NCI-H1105 (cell line): ENCODE data around the gene TMEM14A.
A peak's percentile ranks its signal among the peaks of the same experiment; 100 is the strongest.
"Not testable (repeated sequence)": the region's sequence is repeated elsewhere in the genome, so short reads cannot be mapped to it uniquely, and the experiment has no call there.

Experiments used
- DNase-seq: peaks from one replicate; lab custom pipeline; 2025; lab: John Stamatoyannopoulos, UW

TMEM14A gene

DNA sequence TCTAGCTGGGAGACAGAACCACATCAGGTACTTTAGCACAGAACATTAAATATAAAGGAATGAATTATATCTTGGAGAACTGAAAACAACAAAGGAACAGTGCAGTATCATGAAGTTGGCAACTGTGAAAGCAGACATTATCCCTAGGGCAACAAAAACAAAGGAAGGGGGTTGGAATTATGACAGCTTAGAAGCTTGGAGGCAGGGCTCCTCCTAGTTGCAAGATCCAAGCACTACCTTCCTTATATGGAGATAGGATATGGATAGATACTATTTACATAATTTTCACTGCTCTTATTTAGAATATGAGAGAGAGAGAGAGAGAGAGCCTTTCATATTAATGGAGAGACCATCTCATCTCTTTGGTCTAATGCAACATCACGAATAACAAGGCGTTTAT is 27.0 kb downstream of the TMEM14A start:
- peak; percentile 1 for DNase-seq

DNA sequence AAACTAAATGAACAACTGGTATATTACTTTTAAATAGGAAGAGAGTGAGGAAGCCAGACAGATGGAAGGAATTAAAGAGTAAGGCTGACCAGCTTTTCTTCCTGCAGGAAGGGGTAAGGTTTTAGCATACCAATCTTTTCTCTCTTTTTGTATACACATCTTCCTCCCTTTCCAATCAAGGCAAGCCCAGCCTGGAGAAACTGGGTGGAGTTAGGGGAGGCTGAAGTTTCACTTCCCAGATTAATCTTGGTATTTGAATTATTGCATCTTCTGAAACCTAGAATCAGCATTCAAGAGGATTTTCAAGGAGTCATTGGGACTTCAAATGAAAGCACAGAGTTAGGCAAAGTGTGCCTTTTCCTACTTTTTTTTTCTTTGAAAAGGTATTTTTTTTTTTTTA is 33.1 kb downstream of the TMEM14A start:
- DNase-seq: no peak

DNA sequence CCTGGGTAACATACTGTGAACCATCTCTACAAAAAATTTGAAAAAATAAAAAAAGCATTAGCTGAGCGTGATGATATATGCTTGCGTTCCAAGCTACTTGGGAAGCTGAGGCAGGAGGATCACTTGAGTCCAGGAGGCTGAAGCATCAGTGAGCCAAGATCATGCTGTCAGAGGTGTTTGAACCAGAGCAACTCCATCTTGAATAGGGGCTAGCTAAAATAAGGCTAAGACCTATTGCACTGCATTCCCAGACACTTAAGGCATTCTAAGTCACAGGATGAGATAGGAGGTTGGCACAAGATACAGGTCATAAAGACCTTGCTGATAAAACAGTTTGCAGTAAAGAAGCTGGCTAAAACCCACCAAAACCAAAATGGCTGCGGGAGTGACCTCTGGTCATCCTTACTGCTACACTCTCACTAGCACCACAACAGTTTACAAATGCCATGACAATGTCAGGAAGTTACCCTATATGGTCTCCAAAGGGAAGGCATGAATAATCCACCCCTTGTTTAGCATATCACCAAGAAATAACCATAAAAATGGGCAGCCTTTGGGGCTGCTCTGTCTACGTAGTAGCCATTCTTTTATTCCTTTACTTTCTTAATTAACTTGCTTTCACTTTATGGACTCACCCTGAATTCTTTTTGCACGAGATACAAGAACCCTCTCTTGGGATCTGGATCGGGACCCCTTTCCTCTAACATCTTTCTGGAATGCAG is 34.0 kb downstream of the TMEM14A start:
- DNase-seq: not testable (repeated sequence)

DNA sequence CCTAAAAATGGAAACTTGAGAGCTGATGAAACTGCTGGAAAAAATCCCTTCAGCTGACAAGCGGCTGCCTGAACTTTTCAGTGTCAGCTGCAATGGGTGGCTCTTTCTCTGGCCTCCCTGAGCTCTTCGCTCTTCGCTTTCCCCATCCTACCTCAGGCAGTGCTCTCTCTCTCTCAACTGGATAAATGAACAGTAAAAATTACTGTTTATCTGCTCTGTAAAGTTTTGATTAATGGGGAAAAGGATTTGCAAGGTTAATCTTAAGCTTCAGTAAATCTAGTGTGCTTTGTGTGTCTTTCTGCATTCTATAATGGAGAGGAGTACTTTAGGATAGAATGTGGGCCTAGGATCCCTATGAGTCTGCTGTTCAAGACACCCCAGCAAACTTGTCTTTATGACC is 35.1 kb downstream of the TMEM14A start:
- no peak for DNase-seq

DNA sequence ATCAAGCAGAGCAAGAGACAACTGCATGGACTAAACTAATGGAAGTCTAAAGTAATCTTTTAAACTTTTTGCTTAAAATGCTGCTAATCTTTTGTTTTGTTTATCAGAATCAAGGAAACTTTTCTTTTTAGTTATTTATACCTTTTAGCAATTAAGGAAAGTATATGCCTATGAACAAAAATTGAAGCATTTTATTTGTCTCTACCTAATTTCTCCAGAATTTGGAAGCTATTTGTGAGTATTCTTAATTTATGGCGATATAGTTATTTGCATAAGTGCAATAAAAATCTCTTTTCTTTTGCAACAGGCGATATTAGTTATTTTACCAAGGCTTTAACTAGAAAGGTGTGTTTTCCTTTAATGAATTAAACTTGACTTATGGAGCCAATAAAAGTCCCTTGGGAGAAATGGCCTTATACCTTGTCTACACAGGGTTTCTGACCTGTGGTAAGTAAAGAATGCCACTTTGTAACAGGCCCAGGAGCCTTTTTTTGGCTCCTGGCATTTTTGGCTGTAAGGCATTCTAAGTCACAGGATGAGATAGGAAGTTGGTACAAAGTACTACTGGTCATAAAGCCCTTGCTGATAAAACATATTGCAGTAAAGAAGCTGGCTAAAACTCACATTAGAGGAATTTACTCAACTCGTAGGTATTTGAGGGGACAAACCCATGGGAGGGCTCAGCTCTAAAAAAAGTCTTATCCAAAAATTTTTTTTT is 37.2 kb downstream of the TMEM14A start:
- no peak for DNase-seq

DNA sequence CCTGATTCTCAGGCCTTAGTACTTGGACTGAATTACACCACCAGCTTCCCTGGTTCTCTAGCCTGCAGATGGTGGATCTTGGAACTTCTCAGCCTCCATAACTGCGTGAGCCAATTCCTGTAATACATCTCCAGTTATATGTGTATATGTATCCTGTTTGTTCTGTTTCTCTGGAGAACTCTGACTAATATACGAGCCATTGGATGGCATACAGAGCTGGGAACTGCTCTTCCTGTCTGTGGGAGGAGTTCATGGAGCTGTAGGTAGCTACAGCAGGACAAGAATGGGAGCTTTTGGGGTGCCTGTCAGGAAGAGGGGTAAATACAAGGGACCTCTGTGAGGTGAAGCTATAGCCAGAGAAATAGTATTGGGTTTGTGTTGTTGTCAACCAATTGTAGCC is 41.2 kb downstream of the TMEM14A start:
- DNase-seq: no peak

DNA sequence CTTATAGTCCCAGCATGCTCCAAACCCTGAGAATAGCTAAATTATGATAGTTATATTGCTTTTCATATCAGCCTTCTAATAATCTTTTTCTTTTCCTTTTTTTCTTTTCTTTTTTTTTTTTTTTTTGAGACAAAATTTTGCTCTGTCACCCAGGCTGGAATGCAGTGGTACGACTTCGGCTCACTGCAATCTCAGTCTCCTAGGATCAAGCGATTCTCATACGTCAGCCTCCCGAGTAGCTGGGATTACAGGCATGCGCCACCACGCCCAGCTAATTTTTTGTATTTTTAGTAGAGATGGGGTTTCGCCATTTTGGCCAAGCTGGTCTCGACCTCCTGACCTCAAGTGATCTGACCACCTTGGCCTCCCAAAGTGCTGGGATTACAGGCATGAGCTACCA is 43.8 kb downstream of the TMEM14A start:
- DNase-seq: not testable (repeated sequence)

DNA sequence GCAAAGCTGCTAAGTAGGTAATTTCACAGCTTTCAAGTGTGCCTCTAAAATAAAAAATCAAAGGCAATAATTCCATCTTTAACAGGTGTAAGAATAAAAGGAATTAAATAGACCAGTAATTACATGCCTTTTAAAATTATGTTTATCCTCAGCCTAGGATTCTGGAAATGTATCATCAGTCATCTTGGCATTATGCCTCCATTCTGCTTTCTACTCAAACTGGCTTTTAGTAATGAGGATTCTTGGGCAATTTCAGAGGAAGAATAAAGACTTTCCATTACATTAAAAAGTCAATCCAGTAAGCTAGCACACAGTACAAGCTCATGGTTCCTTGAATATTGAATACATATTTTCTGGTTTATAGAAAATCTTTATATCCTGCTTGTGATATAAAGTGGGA is 47.6 kb downstream of the TMEM14A start:
- DNase-seq: peak; percentile 66

DNA sequence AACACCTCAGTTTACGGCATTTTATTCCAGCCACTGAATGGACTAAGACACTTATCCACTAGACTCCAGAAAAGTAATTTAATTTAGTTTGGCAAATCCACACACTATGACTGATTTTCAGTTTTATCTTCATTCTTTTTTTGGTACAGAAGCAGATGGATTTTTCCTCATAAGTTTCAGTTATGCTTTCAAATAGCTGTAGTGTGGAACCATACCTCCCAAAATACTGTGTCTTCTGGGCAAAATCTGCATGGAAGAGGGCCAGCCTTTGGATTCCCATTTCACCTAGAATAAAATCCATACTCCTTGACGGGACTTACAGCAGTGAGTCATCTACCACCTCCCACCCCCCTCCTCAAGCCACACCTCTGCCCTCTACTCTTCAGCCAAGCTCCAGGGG is 49.4 kb downstream of the TMEM14A start:
- DNase-seq: no peak

DNA sequence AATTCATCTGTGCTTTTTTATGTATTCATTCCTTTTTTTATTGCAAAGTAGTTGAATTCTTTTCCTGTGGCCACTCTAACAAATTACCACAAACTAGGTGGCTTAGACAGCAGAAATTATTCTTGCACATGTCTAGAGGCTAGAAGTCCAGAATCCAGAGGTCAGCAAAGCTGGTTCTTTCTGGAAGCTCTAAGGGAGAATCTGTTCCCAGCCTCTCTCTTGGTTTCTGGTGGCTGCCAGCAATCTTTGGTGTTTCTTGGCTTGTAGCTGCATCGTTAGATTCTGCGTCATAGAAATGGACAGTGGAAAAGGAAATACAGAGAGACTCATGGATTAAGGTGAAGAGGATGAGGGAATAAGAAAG is 53.1 kb downstream of the TMEM14A start:
- no peak for DNase-seq

DNA sequence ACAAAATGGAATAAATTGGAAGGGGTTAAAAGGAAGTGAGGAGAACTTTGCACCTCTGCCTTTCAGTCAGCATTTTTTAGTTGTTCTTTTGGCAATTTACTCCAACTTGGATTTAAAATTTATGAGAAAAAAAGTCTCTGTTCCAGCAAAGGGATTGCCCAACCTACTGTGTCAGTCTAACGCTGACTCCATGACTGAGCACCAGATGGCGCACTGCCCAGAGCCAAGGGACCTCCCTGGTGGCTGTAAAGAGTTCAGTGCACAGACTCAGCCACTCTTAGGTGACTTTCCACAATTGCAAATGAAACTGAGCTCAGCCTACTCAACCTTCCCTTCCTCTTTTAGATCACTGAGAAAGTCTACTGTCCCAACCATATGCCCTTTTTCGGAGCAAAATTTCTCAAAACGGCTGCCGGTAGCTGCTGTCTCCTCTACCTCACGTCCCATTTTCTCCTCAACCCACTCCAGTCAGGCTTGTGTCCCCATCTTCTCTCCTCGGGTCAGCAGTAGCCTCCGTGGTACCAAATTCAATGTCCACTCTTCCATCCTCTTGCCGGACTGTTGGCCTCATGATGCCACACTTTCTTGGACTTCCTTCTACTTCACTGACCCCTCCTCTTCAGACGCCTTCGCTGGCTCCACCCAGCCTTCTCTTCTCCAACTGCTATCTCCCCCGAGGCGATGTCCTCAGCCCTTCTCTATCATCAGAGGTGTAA is 53.7 kb downstream of the TMEM14A start:
- peak; percentile 18 for DNase-seq

DNA sequence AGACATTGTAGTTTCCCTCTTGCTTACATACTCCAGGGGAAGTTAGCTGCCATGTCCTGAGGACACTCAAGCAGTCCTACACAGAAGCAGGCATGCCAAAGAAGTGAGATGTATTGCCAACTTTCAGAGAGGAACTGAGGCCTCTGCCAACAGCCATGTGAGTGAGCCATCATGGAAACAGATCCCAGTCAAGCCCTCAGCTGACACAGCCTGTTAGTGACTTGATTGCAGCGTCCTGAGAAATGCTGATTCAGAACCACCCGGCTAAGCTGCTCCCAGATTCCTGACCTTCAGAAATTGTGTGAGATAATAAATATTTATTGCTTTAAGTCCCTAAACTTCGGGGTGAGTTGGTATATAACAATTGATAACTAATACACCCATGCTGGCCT is 54.2 kb downstream of the TMEM14A start:
- no peak for DNase-seq

DNA sequence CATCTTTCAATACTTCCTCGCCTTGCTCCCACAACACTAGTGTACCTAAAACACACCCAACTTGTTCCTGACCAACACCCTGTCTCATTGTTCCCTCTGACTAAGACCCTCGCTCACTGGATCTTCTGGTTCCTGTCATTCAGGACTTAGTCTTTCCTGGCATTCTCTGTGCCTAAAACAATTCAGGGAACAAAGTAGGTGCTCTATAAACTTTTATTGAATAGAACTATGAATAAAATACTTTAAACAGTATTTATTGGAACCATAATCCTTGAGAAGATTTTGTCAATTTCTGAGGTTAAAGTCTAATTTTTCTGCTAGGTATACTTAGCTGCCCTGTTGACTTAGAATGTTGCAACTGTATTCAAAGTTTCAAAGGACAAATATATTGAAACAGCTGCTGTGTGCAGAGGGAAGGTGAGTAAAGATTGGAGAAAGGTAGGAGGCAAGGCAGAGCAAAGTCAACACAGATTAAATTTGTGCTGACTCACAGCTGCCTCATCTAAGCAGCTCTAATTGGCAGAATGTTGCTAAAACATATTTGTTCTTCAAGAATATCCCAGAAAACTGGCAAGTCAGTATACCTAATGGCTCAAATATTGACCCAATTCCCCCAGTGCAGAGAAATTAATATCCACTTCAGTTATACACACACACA is 54.8 kb downstream of the TMEM14A start:
- peak; percentile 2 for DNase-seq

DNA sequence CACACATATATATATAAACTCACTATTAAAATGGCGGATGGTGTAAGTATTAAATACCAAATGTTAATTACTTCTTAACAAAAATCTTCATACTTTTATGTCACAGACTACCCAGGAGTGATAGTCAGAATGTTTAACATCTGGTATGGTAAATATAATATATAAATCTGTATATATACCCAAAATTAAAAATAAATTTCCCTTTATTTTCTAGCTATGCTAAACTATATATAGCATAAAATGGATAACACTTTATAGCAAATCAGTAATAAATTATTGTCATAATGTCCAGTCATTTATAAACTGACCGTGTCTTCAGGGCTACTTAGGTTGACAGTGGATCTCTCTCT is 55.3 kb downstream of the TMEM14A start:
- DNase-seq: no peak

DNA sequence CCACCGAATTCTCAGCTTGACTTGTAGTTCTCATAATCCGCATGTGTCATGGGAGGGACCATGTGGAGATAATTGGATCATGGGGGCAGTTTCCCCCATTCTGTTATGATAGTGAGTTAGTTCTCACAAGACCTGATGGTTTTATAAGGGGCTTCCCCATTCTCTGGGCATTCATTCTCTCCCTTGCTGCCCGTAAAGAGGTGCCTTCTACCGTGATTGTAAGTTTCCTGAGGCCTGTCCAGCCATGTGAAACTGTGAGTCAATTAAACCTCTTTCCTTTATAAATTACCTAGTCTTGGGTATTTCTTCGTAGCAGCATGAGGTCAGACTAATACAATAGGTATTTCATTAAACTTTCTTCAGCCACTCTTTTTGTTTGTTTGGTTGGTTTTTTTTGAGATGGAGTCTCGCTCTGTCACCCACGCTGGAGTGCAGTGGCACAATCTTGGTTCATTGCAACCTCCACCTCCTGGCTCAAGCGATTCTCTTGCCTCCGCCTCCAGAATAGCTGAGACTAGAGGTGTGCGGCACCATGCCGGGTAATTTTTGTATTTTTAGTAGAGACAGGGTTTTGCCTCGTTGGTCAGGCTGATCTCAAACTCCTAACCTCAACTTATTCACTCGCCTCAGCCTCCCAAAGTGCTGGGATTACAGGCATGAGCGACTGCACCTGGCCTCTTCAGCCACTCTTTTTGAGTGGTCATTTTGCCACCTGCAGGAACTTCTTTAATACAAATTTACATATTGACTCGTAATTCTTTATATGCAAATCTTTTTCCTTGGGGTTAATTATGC is 56.0 kb downstream of the TMEM14A start:
- DNase-seq: no peak

DNA sequence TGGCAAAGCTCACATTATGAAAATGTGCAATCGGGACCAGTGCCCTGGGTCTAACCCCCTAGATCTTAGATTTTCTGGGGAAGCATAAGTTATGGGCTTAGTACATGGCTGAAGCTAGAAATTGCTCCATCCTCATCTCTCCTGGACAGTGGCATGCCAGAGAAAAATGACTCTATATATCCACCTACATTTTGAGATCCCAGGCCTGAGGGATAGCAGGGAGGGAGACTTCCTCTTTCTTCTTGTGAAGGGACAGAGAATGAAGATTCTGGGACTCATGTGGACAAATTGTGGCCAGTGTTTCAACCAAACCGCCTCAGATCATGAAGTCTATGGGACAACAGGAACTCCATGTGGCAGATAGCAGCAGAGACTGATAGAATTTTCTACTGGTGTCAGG is 57.0 kb downstream of the TMEM14A start:
- no peak for DNase-seq

DNA sequence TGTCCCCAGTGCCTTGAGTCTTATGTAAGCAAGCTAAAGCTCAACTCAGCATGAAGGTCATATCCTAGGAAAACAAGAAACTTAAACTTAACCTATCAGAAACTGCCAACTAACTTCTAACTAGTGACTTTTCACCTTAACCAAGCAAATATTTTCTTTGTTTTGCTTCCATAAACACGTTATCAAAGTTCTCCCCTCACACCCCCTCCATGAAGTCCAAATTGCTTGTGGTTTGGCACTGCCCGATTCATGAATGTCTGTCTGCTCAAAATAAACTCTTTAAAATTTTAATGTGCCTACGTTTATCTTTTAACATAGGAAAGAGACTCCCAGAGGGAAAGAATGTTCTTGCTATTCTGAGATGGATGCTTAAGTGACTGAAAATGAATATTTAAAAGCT is 57.5 kb downstream of the TMEM14A start:
- DNase-seq: no peak

DNA sequence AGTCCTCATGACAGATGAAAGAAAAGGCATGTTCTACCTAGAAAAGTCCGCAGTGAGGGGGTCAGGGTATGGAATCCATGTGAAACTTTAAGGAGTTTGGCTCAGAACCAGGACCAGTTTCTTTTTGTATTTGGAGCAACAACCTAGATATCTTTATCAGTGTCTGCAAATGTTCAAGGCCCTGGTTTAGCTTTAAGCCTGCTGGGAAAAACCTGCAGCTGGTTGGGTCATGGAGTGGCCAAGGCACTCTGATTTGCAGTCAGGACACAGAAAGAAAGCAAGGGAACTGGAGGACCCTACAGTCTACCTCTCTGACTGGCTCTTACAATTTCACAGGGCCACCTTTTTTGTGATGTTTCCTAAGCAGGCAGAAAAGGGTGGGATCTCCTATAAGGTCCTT is 58.7 kb downstream of the TMEM14A start:
- no peak for DNase-seq

DNA sequence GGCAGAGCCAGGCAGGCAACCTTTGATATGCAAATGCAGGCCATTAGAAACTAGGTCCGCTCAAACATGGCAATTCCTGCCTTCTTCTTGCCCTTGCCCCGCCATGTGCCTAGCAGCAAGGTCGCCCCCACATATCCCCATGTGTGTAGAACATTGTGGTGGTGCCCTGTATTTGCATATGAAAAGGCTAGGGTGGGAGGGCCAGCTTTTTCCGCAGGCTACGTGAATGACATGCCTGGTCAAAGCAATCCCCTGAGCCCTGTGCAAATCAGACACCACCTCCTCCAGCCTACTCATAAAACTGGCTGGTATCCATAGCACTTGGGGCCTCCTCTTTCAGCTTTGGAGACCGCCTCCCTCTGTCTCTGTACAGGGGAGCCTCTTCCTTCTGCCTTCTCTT is 60.8 kb downstream of the TMEM14A start:
- no peak for DNase-seq

DNA sequence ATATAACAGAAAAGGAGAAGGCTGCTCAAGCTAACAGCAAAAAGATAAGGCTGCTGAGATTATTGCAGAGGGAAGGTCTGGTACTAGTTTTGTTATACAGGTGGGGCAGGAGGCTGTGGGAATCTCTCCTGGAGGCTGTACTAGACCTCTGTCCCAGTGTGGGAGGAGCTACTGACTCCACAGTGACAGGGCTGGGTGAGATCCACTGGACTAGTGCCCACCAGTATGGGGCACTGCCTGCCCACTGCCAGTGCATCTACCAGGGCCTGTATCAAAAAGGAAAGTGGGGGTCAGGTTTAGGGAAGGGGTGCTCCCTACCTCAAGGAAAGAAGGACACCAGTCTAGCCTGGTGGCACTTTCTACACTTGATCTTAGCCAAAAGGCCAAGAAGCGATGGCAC is 62.3 kb downstream of the TMEM14A start:
- no peak for DNase-seq

DNA sequence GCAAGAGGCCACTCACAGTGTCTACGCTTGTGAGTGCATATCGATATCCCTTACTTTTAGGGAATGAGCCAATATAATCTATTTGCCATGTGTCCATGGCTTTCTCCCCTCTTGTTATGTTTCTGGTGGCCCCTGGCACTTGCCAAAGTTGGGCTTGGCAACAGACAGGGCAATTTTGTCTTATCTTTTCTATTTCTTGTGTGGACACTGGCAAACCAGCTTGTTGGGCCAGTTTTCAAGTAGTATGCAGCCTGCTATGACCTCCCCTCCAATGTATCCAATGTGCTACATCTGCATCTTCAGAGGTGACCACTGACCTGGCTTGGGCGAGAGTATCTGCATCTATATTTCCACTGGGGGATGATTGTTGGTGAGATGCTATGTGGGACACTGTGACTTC is 63.2 kb downstream of the TMEM14A start:
- DNase-seq: no peak

DNA sequence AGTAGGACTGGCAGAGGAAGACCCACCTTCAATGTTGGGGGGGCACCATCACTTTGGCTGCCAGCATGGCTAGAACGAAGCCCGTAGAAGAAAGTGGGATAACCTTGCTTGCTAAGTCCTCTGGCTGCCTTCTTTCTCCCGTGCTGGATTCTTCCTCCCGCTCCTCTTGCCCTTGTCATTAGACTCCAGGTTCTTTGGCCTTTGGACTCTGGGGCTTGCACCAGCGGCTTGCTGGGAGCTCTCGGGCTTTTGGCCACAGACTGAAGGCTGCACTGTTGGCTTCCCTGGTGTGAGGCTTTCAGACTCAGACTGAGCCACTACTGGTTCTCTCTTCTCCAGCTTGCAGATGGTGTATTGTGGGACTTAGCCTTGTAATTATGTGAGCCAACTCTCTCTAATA is 64.2 kb downstream of the TMEM14A start:
- no peak for DNase-seq
